Stimulated activated CD8-positive, alpha-beta memory T cell treated with anti-CD3 and anti-CD28 coated beads, Interleukin-15, amount 100 ng/mL, for 4 hours (primary cell): ENCODE results near the gene HCN3.

ENCODE experiments used
- DNase-seq, 2 donors: peaks; one replicate each; pipeline ENCODE4 v3.0.0-alpha.2; 2020; ENCODE audit warnings: low read depth in 2 of 2

The HCN3 gene

DNA sequence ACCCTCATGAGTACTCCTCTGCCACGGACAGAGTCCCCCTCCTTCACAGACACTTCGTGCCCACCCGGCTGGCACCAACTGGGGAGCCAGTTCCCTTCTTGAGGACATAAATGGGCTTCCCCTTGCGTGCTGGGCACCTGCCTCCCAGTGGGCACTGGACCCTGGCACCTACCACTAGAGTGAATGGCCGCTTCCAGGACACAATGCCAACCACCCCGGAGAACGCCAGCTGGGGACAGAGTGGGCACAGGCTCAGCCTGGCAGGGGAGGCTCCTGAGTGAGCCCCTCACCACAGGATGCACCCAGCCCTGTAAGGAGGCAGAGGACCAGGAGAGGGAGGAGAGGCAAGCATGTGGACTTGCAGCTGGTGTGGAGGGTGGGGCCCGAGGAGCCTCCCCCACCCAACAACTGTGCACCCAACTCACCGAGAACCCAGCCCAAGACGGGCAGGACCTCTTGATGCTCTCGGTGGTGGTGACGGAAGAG lies 23.0 kb upstream of the HCN3 start:
- DNase-seq, result no peak

DNA sequence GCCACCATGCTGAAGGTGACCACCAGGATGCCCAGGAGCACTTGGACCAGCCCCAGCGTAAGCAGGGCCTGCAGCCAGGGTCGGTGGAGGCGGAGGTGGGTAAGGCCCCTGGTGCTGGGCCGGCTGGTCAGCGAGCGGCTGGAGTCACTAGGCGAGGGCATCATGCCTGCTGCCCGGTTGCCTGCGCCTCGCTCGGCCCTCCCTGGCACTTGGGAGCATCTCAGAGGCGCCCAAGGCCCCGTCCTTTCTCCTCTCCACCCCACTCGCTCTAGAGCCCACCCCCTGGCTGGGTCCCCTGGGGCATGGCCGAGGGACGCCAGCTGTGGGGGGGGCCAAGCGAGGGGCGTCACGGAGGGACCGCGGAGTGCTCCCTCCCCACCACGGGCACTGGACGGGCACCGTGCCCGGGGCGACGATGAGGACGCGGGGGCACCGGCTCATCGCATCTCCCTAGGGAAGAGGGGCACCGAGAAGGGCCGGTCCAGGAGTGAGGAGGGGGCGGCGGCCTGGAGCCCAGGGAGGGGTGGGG lies 22.5 kb upstream of the HCN3 start:
- no peak for DNase-seq

GRCh38 chr1:155255243-155256007 lies 21.8 kb upstream of the HCN3 start, which contains the start of gene ENTREP3:
Gene ENTREP3 (minus strand): TSS chr1:155255483. CDS start chr1:155254877, 606 bp downstream.
- peak; percentile 50 to 56 for DNase-seq

DNA sequence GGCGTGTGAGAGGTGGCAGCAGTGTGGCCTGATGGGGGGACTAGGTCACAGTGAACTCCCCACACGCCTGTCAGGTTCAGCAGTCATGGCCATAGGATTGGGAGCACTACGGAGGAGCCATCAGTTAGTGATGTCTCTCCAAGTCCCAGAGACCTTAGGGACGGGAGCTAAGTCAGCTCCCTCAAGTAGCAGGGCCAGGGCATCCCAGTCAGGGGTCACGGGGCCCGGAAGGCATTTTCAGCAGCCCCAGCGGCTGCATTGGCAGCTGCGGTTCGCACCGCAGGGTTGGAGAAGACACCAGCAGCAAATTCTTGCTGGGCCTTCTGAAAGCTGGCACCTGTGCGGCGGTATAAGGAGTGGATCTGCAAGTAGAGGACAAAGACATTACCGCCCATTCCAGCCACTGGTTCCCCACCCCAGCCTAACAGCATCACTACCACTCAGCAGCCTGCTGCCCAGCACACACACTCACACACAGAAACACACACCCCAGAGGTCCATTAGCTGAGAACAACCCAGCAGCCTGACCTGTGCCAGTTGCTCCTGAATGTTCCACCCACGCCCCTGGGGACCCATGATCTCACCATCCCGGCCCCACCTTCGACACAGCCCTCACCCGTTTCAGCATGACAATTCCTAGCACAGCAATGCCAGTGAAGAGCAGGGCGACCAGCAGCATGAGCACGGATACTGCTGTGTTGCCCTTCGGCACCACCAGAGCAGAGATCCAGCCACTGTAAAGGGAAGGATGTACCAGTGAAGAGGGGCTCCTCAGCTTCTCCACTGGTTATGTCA lies 21.0 kb upstream of the HCN3 start:
- DNase-seq, result no peak

DNA sequence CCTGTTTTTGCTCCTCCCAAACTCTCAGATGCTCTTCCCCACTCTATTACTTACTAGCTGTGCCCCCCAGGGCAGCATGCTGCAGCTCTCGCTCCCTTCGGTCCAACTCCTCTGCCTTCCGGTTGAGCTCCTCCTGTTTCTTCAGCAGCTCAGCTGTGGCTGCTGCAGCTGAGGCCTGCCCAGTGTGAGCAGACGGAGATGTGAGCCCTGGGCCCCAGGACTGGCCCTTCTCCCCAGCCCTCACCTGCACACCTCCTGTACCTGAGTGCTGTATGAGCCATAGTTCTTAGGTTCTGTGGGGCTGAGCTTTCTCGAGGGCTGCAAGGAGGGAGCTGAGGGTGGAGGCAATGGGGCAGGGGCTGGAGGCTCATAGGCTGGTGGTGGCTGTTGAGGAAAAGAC lies 17.0 kb upstream of the HCN3 start:
- no peak for DNase-seq

DNA sequence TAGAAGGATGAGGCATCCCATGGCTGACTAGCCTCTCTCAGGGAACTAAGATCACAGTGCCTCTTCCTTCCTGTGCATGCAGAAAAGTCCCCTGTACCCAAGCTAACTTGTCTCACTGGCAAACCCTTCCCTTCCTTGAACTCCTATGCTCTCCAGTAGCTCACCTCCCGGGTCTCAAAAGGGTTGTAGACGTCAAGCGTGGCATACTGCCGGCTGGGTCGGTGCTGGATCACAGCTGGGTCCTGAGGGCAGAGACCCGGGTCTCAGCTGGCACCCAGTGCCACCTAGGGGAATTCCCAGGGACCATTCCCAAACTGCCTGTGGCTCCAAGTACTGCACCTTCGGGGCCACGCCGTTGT lies 15.8 kb upstream of the HCN3 start:
- DNase-seq, result no peak

DNA sequence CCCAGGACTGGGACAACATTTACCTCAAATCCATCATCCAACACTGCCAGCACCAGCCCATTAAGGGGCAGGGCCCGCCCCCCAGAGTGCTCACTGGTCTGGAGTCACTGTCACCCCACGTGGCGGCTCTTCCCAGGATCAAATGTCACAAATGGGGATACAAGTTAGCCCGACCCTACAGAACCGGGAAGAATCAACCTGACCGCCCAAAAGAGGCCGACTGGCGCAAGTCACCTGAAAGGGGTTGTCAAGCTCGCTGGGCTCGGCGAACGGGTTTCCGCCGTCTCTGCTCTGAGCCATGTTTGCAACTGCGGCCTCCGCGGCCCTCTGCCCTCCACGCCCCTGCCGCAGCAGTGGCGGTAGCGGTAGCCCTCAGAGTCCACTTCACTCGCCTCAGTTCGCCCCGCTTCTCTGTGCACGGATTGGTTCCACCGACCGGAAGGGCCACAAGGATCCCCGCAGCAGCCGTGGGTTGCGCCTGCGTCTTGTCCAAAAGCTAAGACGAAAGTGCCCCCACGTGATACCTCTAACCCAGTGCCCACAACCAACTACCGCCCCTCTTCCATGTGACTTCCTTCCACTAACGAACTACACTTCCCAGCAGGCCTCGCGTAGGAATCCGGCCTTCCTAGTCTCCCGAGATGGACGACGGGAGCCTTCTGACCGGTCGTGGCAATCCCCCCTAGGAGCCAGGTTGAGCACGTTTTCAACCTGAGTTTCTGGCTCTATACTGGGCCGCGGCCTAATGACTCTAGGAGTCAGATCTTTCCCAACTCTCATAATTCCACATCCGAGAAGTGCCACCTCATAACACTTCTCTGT lies 15.2 kb upstream of the HCN3 start, which contains the start of gene SCAMP3:
Gene SCAMP3, minus strand, starts transcription at position 509 of the 822 bp plus-strand sequence. Its CDS starts 209 bp downstream, at position 300.
- peak; percentile 77 to 79 for DNase-seq

DNA sequence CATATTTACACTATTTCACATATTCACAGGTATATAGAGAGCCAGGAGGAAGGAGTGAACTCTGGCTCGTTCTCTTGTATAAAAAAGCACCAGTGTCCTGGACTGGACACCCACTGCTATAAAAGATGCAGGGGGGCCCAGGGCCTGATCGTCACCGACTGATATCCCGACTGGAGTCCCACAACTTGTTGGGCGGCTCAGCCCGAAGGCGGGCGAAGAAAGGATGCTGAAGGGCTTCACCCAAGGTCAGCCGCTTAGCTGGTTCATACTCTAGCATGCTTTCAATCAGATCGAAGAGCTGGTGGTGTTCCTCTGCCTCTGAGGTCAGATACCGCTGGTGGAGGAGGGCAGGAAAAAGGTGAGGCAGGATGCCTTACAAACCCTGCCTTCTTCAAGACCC lies 14.2 kb upstream of the HCN3 start:
- no peak for DNase-seq

DNA sequence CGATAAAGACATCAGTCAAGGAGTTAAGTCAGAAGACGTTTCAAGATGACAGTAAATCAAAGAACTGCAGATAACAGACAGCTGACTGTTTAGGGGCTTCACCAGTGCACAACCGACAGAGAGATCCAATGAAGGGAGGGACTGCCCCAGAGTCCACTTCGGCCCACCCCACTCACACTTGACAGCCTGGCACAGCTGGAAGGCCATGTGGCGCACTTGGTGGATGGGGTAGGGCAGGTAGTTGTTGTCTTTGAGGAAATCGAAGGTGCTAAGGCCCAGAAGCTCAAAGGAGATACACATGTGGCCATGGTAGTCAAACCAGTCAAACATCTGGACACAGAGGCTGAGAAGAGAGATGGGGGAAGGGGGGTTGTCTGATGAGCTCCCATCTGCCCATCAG lies 10.7 kb upstream of the HCN3 start:
- DNase-seq, result no peak

DNA sequence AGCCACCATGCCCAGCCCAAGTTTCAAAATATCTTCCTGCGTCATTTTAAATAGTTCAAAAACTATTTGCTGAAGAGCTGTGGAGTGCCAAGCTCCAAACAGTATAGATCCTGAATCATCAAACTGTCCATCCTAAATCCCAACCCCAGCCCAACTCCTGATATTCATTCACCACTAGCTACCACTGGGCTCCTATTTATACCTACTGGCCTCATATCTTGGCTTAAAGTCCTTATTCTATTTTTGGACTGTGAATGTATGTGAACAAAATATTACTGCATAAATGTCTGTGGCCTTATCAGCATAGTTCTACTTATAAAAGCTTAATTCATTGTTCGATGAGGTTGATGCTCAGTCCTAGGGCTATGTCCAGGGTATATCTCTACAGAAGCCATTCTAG lies 9.9 kb upstream of the HCN3 start:
- DNase-seq, result no peak

GRCh38 chr1:155268630-155269029 lies 8.6 kb upstream of the HCN3 start:
- DNase-seq, result no peak

- DNase-seq, result no peak
These were observed 7.9 kb upstream of the HCN3 start for GRCh38 chr1:155269381-155269780.

DNA sequence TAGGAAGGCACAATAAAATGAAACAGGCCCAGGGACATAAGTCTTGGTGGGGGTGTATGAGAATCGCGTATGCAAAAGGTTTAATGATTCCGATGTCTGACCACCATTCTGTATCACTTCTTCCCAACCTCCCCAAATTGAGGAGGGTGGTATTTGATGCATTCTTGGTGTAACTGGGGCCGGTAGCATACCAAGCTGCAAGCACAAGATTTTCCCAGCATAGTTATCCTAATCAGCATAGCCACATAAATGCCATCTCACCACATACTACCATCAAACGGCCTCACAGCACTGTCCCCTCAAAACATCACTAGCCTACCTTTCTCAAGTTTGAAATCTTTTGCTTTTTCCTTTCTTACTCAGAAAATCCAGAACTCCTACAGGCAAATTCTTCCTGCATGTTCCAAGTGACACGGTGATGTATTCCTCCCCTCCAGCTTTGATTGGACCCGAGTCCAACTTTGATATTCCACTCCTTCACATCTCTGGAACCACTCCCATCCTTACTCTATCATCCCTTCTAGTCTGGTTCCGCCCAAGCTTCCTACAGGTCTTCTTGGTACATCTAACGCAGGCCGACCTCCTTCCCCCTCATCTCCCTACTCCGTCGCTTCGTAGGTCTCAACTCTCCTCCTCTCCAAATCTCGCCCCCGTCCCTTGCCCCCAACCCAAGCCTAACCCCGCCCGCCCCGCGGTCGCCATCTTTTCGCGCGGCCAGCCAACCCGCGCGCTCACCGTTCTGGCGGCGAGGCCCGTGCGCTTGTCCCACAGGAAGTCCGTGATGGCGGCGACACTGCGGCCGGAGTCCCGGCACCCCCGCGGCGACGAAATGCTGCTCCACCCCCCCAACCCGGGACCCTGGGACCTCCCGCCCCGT lies 4.6 kb upstream of the HCN3 start:
- DNase-seq, result no peak

DNA sequence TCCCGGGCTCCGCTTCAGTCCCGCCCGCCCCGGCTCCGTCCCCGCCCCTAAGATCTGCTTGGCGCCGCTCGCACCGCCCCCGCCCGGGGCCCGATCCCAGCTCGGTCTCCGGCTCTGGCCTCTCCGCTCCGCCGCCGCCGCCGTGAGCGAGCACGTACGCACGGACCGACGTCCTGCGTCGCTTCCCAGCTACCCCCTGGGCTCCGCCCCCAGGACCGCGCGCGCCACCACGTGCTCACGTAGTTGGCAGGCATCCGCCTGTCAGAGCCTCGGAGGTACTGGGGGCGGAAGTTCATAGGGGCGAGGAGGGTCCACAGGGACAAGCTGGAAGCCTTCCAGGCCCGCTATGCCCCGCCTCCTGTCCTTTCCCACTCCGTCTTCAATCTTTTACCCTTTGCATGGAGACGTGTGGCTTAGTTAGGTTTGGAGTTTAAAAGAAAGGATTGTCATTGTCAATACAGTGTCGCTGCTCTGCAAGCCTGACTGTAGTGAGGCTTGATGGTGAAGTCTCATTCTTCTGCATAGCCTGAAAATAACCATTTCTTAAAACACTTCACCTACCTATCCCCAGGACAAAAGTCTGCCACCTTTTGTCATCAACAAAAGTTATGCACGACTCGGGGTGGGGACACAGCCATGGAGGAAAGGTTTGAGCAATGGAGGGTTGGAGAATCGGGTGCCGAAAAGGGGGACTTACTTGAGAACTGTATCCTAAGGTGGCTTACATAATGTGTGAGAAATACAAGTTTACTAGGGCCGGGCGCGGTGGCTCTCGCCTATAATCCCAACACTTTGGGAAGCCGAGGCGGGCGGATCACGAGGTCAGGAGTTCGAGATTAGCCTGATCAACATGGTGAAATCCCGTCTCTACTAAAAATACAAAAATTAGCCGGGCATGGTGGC lies 3.7 kb upstream of the HCN3 start, which contains the start of gene CLK2:
Gene CLK2, minus strand, starts transcription at position 162 of the 903 bp plus-strand sequence. CDS start 2,527 bp downstream, outside the sequence.
- peak; percentile 91 to 93 for DNase-seq

DNA sequence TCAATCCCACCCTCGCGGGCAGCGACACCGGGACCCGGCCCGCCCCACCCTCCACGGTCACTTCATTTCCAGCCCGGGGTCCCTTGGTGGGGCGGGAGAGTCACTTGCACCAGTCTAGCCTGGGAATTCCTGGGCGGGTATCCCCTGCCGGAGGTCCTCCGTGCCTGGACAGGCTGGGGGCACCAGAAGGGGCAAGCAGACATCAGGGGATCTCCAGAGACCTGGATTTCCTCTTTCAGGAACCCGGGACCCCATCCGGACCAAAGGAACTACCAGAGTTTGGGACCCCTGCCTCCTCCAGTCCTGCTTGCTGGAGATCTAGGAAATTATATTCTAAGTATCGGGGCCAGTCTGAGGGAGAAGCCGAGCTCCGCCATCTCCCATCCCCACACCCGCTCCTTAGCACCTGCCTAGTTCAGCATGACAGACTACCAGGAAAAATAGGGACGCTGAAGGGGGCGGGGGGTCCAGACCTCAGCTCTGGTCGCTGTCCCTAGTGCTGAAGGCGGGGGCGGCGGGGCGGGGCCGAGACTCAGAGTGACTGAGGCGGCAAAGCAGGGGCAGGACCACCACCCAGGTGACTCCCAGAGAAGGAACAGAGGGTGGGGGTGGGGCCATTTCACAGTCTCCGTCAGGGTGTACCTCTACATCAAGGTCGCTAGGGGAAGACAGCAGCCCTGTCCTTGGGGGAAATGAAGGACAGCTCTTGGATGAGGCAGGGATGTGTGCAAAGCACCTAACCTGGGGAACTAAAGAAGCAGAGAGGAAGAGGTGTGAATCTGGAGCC lies 832 bp downstream of the HCN3 start:
- peak; percentile 53 to 60 for DNase-seq

GRCh38 chr1:155278689-155279160 lies 1.5 kb downstream of the HCN3 start:
- no peak for DNase-seq

- DNase-seq, result no peak
These were observed 2.0 kb downstream of the HCN3 start for GRCh38 chr1:155279268-155279667.

DNA sequence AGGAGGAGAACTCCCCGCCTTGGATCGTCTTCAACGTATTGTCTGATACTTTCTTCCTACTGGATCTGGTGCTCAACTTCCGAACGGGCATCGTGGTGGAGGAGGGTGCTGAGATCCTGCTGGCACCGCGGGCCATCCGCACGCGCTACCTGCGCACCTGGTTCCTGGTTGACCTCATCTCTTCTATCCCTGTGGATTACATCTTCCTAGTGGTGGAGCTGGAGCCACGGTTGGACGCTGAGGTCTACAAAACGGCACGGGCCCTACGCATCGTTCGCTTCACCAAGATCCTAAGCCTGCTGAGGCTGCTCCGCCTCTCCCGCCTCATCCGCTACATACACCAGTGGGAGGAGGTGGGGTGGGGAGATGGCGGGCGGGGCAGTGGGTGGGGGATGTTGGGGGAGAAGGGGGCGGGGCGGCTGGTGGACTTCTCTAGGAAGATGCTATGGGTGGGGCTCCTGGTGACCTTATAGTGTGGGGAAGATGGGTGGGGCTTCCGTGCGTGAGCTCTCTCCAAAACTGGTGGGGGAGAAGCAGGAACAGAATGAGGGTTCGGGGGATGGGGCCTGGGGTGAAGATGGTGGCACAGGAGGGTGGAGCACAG lies 5.3 kb downstream of the HCN3 start:
- no peak for DNase-seq
